GM18507 (cell line): Measurements from ENCODE around the gene REEP2.
A peak's percentile ranks its signal among the peaks of the same experiment; 100 is the strongest.
"Not testable (repeated sequence)": the region's sequence is repeated elsewhere in the genome, so short reads cannot be mapped to it uniquely, and the experiment has no call there.

Source experiments
- DNase-seq: peaks from one replicate; pipeline ENCODE4 v3.0.0; 2011; ENCODE audit warnings: low read depth; ENCODE audit not compliant: insufficient read length; ENCODE audit errors: extremely low spot score
- FAIRE-seq: peaks from 2 replicates; lab custom pipeline; 2011; peaks lifted over from hg19 to GRCh38; lab: Jason Lieb, UNC

Gene REEP2

DNA sequence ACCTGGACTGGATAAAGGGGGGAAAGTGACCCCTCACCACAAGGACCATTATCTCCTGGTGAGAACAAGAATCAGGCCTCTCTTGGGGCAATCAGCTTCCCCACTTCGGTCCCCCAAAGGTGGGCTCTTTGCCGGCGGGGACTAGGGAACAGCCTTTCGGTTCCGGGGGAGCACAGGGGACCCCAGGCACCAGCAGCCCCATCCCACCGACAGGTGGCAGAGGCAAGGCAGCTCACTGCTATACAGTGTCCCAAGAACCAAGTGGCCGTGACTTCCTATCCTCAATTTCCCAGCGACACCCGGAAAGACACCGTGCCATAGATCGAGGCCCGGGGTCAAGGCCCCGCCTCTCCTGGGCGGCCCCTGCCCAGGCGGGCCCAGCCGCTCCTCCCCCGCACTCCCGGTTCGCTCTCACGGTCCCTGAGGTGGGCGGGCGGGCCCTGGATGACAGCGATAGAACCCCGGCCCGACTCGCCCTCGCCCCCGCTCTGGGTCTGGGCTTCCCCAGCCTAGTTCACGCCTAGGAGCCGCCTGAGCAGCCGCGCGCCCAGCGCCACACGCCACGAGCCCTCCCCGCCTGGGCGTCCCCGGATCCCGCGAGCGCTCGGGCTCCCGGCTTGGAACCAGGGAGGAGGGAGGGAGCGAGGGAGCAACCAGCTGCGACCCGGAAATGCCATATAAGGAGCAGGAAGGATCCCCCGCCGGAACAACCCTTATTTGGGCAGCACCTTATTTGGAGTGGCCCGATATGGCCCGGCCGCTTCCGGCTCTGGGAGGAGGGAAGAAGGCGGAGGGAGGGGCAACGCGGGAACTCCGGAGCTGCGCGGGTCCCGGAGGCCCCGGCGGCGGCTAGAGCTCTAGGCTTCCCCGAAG lies 25.8 kb downstream of the REEP2 start:
- peak; percentile 84 for DNase-seq
- FAIRE-seq = peak; percentile 94

DNA sequence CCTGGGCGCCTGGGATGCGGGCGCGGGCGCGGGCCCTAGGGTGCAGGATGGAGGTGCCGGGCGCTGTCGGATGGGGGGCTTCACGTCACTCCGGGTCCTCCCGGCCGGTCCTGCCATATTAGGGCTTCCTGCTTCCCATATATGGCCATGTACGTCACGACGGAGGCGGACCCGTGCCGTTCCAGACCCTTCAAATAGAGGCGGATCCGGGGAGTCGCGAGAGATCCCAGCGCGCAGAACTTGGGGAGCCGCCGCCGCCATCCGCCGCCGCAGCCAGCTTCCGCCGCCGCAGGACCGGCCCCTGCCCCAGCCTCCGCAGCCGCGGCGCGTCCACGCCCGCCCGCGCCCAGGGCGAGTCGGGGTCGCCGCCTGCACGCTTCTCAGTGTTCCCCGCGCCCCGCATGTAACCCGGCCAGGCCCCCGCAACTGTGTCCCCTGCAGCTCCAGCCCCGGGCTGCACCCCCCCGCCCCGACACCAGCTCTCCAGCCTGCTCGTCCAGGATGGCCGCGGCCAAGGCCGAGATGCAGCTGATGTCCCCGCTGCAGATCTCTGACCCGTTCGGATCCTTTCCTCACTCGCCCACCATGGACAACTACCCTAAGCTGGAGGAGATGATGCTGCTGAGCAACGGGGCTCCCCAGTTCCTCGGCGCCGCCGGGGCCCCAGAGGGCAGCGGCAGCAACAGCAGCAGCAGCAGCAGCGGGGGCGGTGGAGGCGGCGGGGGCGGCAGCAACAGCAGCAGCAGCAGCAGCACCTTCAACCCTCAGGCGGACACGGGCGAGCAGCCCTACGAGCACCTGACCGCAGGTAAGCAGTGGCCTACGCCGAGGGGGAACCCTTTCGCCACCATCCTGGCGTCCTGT lies 26.6 kb downstream of the REEP2 start, which contains the start of gene EGR1:
Gene EGR1, plus strand, starts transcription at position 219 of the 864 bp plus-strand sequence. Its CDS starts 283 bp downstream, at position 502.
- DNase-seq = peak; percentile 71
- no peak for FAIRE-seq

DNA sequence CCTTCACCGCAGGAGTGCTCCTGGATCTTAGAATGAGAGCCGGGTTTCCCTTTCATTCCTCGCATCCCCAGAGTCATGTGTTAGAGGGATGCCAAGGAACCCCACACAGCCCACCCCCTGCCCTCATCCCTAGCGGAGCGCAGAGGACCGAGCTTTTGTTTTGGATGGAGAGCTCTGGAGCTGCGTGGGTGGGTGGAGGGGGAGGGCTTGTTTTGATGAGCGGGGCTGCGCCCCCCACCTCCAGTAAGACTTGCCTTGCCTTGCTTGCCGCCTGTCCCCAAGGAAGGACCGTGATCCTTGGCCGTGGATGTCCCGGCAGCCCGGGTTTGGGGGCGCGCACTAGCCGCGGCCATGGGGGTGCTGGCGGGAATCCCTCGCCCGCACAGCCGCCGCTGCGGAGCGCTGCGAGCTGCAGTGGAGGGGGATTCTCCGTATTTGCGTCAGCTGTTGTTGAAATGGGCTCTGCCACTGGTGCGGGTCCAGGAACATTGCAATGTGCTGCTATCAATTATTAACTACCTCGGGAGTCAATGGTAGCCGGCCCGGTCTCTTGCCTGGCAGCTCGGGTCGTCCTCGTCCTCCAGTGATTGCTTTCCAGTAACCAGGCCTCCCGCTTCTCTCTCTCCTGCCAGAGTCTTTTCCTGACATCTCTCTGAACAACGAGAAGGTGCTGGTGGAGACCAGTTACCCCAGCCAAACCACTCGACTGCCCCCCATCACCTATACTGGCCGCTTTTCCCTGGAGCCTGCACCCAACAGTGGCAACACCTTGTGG lies 27.5 kb downstream of the REEP2 start:
- no peak for DNase-seq
- FAIRE-seq = no peak

DNA sequence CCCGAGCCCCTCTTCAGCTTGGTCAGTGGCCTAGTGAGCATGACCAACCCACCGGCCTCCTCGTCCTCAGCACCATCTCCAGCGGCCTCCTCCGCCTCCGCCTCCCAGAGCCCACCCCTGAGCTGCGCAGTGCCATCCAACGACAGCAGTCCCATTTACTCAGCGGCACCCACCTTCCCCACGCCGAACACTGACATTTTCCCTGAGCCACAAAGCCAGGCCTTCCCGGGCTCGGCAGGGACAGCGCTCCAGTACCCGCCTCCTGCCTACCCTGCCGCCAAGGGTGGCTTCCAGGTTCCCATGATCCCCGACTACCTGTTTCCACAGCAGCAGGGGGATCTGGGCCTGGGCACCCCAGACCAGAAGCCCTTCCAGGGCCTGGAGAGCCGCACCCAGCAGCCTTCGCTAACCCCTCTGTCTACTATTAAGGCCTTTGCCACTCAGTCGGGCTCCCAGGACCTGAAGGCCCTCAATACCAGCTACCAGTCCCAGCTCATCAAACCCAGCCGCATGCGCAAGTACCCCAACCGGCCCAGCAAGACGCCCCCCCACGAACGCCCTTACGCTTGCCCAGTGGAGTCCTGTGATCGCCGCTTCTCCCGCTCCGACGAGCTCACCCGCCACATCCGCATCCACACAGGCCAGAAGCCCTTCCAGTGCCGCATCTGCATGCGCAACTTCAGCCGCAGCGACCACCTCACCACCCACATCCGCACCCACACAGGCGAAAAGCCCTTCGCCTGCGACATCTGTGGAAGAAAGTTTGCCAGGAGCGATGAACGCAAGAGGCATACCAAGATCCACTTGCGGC lies 28.2 kb downstream of the REEP2 start:
- FAIRE-seq (no peak), DNase-seq (no peak)

DNA sequence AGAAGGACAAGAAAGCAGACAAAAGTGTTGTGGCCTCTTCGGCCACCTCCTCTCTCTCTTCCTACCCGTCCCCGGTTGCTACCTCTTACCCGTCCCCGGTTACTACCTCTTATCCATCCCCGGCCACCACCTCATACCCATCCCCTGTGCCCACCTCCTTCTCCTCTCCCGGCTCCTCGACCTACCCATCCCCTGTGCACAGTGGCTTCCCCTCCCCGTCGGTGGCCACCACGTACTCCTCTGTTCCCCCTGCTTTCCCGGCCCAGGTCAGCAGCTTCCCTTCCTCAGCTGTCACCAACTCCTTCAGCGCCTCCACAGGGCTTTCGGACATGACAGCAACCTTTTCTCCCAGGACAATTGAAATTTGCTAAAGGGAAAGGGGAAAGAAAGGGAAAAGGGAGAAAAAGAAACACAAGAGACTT lies 28.9 kb downstream of the REEP2 start:
- DNase-seq = no peak
- no peak for FAIRE-seq

DNA sequence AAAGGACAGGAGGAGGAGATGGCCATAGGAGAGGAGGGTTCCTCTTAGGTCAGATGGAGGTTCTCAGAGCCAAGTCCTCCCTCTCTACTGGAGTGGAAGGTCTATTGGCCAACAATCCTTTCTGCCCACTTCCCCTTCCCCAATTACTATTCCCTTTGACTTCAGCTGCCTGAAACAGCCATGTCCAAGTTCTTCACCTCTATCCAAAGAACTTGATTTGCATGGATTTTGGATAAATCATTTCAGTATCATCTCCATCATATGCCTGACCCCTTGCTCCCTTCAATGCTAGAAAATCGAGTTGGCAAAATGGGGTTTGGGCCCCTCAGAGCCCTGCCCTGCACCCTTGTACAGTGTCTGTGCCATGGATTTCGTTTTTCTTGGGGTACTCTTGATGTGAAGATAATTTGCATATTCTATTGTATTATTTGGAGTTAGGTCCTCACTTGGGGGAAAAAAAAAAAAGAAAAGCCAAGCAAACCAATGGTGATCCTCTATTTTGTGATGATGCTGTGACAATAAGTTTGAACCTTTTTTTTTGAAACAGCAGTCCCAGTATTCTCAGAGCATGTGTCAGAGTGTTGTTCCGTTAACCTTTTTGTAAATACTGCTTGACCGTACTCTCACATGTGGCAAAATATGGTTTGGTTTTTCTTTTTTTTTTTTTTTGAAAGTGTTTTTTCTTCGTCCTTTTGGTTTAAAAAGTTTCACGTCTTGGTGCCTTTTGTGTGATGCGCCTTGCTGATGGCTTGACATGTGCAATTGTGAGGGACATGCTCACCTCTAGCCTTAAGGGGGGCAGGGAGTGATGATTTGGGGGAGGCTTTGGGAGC lies 29.5 kb downstream of the REEP2 start:
- no peak for DNase-seq
- no peak for FAIRE-seq

DNA sequence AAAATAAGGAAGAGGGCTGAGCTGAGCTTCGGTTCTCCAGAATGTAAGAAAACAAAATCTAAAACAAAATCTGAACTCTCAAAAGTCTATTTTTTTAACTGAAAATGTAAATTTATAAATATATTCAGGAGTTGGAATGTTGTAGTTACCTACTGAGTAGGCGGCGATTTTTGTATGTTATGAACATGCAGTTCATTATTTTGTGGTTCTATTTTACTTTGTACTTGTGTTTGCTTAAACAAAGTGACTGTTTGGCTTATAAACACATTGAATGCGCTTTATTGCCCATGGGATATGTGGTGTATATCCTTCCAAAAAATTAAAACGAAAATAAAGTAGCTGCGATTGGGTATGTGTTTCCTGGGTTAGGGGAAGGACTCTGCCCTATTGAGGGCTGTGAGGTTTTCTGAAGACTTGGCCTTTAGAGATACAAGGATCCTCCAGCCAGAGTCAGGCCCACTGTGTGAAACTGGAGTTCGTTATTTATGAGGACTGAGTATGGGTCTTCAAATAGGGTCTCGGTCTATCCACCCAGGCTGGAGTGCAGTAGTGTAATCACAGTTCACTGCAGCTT lies 30.2 kb downstream of the REEP2 start:
- FAIRE-seq = no peak
- no peak for DNase-seq

DNA sequence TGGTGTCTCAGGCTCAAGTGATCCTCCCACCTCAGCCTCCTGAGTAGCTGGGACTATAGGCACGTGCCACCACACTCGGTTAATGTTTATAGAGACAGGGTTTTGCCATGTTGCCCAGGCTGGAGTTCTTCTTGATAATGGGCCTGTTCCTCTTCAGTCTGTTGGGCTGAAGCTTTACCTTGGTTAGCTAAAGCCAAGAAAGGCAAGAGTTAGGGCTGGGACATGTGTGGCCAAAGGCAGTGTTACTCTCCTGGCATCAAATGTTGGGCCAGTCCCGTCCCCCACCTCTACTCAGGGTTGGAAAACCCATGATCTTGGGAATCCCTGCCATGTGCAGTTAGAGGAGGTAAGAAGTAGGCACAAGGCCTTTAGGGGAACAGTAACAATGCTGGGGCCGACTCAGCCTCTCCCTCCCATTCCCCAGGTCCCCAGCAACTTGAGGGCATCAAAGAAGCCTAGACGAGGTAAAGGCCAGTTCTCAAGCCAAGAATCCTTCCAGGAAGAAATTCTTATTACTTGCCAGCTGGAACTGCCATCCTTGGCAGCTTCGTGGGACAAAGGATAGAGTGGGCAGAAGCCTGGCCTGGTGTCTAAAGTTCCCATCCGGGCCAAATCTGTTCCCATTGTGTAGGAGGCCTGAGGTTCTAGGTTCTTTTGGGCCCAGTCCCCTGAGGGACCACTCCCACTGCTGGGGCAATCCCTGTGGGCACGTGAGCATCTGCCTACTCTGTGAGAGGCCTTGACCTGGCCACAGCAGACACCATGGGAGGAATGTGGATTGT lies 30.9 kb downstream of the REEP2 start:
- DNase-seq = no peak
- no peak for FAIRE-seq

DNA sequence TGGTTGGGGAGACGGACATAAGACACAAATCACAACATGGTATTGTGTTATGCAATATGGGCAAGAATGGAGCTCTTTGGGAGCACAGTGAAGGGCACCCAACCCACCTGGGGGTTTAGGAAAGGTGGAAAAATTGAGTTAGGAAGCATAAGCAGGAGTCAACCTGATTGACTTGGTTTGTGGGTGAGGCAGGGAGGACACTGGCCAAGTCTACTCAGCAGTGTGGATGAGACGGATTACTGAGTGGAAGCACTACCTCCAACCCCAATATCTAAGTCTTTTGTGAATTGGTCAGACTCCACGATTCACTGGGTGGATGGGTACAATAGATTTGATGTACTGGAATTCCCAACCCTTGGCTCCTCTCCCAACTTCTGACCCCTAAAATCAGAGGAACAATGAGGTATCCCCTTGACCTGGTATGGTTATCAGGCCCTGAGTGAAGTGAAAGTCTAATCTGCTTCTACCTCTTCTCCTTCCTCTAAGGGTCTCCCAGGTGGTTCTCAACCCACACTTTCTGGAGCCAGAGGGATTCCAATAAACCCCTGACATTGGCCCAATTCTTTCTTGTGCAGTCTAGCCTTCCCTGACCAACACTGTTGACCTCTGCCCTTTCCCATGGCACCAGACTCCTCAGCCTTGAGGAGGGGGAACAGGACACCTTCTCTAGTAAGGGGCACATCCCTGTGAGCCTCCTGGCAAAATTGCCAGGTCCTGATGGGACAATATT lies 31.6 kb downstream of the REEP2 start:
- no peak for FAIRE-seq
- no peak for DNase-seq

DNA sequence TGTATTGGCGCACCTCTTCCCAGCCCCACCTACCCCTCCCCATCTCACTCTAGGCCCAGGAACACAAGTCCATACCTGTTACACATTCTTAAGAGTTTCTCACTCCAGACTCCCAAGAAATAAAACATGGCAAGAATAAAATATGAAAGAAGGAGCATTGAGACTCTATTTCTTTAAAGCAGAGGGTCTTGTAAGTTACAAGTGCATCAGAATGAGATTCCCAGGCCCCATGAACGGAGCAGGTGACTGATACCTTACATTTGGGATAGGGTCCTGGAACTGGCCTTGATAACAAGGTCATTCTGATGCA lies 32.1 kb downstream of the REEP2 start:
- DNase-seq = no peak
- FAIRE-seq = no peak

DNA sequence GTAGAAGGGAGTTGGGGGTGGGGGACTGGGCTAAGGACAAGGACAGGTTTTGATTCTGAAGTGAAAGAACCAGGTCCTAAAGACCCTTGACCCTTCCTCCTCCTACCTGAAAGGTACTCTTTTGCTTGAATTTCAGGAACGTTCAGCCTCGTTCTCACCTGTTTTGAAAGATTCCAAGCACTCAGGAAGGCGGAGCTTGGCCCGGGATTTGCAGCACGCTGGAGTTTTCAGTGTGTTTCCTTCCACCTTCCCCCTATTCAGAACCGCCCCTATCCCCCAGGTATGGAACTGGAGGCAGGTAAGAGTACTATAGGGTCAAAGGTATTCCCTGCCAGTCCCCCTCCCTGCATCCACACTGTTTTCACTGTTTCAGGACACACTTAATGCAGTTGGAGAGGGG lies 33.5 kb downstream of the REEP2 start:
- FAIRE-seq = no peak

DNA sequence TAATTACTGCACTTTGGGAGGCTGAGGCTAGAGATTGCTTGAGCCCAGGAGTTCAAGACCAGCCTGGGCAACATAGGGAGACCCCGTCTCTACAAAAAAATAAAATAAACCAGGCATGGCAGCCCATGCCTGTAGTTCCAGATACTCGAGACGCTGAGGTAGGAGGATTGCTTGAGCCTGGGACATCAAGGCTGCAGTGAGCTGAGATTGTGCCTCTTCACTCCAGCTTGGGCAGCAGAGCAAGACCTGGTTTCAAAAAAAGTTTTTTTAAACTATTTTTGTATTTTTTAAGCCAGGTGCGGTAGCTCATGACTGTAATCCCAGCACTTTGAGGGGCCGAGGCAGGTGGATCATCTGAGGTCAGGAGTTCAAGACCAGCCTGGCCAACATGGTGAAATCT lies 34.3 kb downstream of the REEP2 start:
- FAIRE-seq, DNase-seq: not testable (repeated sequence)

More for the DNA sequence above, 33.5 kb downstream of the REEP2 start:
- no peak for DNase-seq

DNA sequence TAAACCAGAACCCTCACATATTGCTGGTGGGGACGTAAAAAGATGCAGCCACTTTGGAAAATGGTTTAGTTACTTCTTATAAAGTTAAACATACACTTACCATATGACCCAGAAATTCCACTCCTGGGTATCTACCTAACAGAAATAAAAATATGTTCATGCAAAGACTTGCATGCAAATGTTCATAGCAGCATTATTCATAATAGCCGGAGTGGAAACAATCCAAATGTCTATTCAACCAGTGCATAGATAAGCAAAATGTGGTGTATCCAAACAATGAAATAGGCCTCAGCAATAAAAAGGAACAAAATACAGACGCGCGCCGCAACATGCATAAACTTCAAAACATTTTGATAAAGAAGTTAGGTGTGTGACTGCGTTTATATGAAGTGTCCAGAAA lies 38.1 kb downstream of the REEP2 start:
- no peak for FAIRE-seq

DNA sequence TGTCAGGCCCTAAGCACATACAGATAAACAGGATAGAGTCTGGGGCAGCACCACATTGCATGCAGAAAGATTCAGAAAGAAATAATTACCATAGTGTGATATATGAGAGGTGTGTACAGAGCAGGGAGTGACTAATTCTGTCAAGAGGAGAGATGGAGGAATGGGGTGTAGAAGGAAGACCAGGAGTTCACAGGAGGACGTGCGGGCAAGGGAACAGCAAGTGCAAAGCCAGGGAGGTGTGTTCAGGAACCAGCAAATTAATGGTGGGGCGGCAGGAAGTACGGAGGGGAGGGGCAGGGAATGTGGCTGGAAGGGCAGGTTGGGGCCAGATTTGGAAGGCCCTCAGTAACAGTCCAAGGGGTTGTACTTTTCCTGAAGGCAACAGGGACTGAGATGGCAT lies 43.8 kb downstream of the REEP2 start:
- no peak for FAIRE-seq
- no peak for DNase-seq

More for the DNA sequence above, 38.1 kb downstream of the REEP2 start:
- DNase-seq = no peak

DNA sequence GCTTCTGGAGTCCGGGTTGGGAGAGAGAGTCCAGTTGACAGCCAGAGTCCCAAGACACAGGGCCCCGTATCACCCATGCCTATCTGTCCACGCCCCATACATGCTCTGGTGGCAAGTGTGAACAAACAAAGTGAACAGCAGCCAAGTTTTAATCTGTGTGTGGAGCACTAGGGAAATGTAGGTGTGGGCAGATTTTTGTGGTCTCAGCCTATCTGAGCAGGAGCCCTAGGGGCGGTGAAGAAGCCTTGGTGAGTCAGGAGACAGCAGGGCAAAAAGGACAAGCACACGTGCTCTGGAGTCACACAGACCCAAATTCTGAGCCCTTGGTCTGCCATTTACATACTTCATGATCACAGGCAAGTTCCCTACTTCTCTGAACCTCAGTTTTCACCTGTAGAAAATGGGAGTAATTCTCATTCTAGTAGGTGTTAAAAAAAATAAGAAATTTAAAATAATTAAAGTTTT lies 49.7 kb downstream of the REEP2 start:
- FAIRE-seq (no peak), DNase-seq (no peak)

DNA sequence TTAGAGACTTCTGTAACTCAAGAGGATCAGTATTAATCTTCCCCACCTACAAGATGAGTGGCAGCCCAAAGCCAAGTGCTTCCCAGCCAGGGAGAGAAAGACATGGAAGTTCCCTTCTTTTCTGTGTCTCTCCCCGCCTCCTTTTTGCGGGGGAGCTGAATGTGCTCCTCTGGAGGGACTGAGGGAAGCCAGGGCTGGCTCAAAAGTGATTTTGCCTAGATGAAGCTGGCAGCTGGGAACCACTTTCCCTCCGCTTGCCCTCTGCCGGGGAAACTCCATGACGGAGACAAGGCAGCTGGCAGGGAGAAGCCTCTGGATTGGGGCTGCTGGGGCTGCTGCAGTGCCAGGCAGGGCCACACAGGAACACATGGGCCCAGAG lies 50.8 kb downstream of the REEP2 start:
- no peak for FAIRE-seq

More for the DNA sequence above, 50.8 kb downstream of the REEP2 start:
- no peak for DNase-seq
